NCI-H187 treated with DMSO at 0.1 percent for 48 hours (cell line): ENCODE data around the gene SYNDIG1.

Experiments used
- DNase-seq: peaks from one replicate; lab custom pipeline; 2025; lab: John Stamatoyannopoulos, UW

Gene SYNDIG1

GRCh38 chr20:24469116-24469893 is at the start of gene SYNDIG1:
Gene SYNDIG1, plus strand, starts transcription at chr20:24469629. Its CDS starts 73,469 bp downstream, at chr20:24543098.
- DNase-seq: no peak

GRCh38 chr20:24419786-24420185 is 49.6 kb upstream of the SYNDIG1 start:
- DNase-seq: no peak

- no peak for DNase-seq
Observed at GRCh38 chr20:24420567-24420966, 48.9 kb upstream of the SYNDIG1 start.

- DNase-seq: no peak
Observed at GRCh38 chr20:24421071-24421470, 48.4 kb upstream of the SYNDIG1 start.

- DNase-seq: no peak
Observed at GRCh38 chr20:24422091-24422760, 47.2 kb upstream of the SYNDIG1 start.

GRCh38 chr20:24423390-24424313 is 45.8 kb upstream of the SYNDIG1 start:
- DNase-seq: no peak

GRCh38 chr20:24425523-24426135 is 43.8 kb upstream of the SYNDIG1 start:
- DNase-seq: no peak

GRCh38 chr20:24431279-24432045 is 38.0 kb upstream of the SYNDIG1 start:
- no peak for DNase-seq

- no peak for DNase-seq
Observed at GRCh38 chr20:24432046-24432442, 37.4 kb upstream of the SYNDIG1 start.

- DNase-seq: no peak
Observed at GRCh38 chr20:24436160-24436559, 33.3 kb upstream of the SYNDIG1 start.

GRCh38 chr20:24437196-24438082 is 32.0 kb upstream of the SYNDIG1 start:
- no peak for DNase-seq

- no peak for DNase-seq
Observed at GRCh38 chr20:24438331-24438730, 31.1 kb upstream of the SYNDIG1 start.

- no peak for DNase-seq
Observed at GRCh38 chr20:24439737-24440387, 29.6 kb upstream of the SYNDIG1 start.

GRCh38 chr20:24441661-24442060 is 27.8 kb upstream of the SYNDIG1 start:
- DNase-seq: no peak

GRCh38 chr20:24442909-24443308 is 26.5 kb upstream of the SYNDIG1 start:
- DNase-seq: no peak

- DNase-seq: no peak
Observed at GRCh38 chr20:24443436-24443835, 26.0 kb upstream of the SYNDIG1 start.

GRCh38 chr20:24444526-24445190 is 24.8 kb upstream of the SYNDIG1 start:
- DNase-seq: no peak

- DNase-seq: no peak
Observed at GRCh38 chr20:24445510-24446170, 23.8 kb upstream of the SYNDIG1 start.

- no peak for DNase-seq
Observed at GRCh38 chr20:24446811-24447210, 22.6 kb upstream of the SYNDIG1 start.
